ENCODE data around the gene POLD4. TPM values are rescaled to one million over a fixed set of nuclear protein-coding genes. Genes with fewer than 3 reads are reported as not detected.

POLD4 gene
- total RNA-seq (2022; extraction: Qiagen RNA extraction; ENCODE audit: low read depth), result 209 to 247 TPM (median 230 TPM) in 5 replicates

GRCh38 chr11:67353317-67354074, at the start of gene POLD4:
TSS of gene POLD4 (minus strand) at chr11:67353546. CDS start at chr11:67353399, 147 bp downstream.

GRCh38 chr11:67401495-67402191, 48.3 kb upstream of the POLD4 start, which contains the start of gene PPP1CA:
TSS of gene PPP1CA (minus strand) at chr11:67401858. CDS start at chr11:67401782, 76 bp downstream.

GRCh38 chr11:67391304-67392182, 38.2 kb upstream of the POLD4 start, which contains the start of gene RAD9A:
TSS of gene RAD9A (plus strand) at chr11:67391986. CDS start at chr11:67392045, 59 bp downstream.

GRCh38 chr11:67372993-67373647, 19.8 kb upstream of the POLD4 start, which contains the start of gene CLCF1:
TSS of gene CLCF1 (minus strand) at chr11:67373598. CDS start at chr11:67373539, 59 bp downstream.

GRCh38 chr11:67303132-67303834, 50.1 kb downstream of the POLD4 start, which contains the start of gene SSH3:
TSS of gene SSH3 (plus strand) at chr11:67303530. CDS start at chr11:67303626, 96 bp downstream.

Other genes with a start within 250 kb of the POLD4 start
- gene KDM2A, start 234.3 kb downstream of the POLD4 start, total RNA-seq (2022; extraction: Qiagen RNA extraction; ENCODE audit: low read depth), result 45.7 to 54.3 TPM (median 52.4 TPM) in 5 replicates
- gene GRK2, start 87.1 kb downstream of the POLD4 start, total RNA-seq (2022; extraction: Qiagen RNA extraction; ENCODE audit: low read depth), result 30.0 to 41.0 TPM (median 37.7 TPM) in 5 replicates
- 21.2 to 28.1 TPM (median 25.4 TPM) in 5 replicates for gene ANKRD13D, start 64.2 kb downstream of the POLD4 start, total RNA-seq (2022; extraction: Qiagen RNA extraction; ENCODE audit: low read depth)
- gene SSH3, start 50.0 kb downstream of the POLD4 start, total RNA-seq (2022; extraction: Qiagen RNA extraction; ENCODE audit: low read depth), result 18.0 to 27.2 TPM (median 24.5 TPM) in 5 replicates
- gene CLCF1, start 20.1 kb upstream of the POLD4 start, total RNA-seq (2022; extraction: Qiagen RNA extraction; ENCODE audit: low read depth), result 42.5 to 51.9 TPM (median 46.1 TPM) in 5 replicates
- gene RAD9A, start 38.4 kb upstream of the POLD4 start, total RNA-seq (2022; extraction: Qiagen RNA extraction; ENCODE audit: low read depth), result 23.8 to 40.0 TPM (median 33.5 TPM) in 5 replicates
- 265 to 309 TPM (median 294 TPM) in 5 replicates for gene PPP1CA, start 48.3 kb upstream of the POLD4 start, total RNA-seq (2022; extraction: Qiagen RNA extraction; ENCODE audit: low read depth)
- gene TBC1D10C, start 50.5 kb upstream of the POLD4 start, total RNA-seq (2022; extraction: Qiagen RNA extraction; ENCODE audit: low read depth), result 0.07 to 0.12 TPM (median 0.07 TPM) in 3 of 5 replicates, not detected in the others
- gene CARNS1, start 62.1 kb upstream of the POLD4 start, total RNA-seq (2022; extraction: Qiagen RNA extraction; ENCODE audit: low read depth), result 0.14 to 0.53 TPM (median 0.18 TPM) in 5 replicates
- 44.4 to 52.3 TPM (median 44.9 TPM) in 5 replicates for gene RPS6KB2, start 74.9 kb upstream of the POLD4 start, total RNA-seq (2022; extraction: Qiagen RNA extraction; ENCODE audit: low read depth)
- gene PTPRCAP, start 84.1 kb upstream of the POLD4 start, total RNA-seq (2022; extraction: Qiagen RNA extraction; ENCODE audit: low read depth), result 0.22 to 0.36 TPM (median 0.30 TPM) in 5 replicates
- 53.5 to 63.8 TPM (median 58.1 TPM) in 5 replicates for gene CORO1B, start 89.9 kb upstream of the POLD4 start, total RNA-seq (2022; extraction: Qiagen RNA extraction; ENCODE audit: low read depth)
- 0.06 TPM in 1 of 5 replicates, not detected in the others for gene GPR152, start 99.2 kb upstream of the POLD4 start, total RNA-seq (2022; extraction: Qiagen RNA extraction; ENCODE audit: low read depth)
- not detected in 5 replicates for gene CABP4, start 101.8 kb upstream of the POLD4 start, total RNA-seq (2022; extraction: Qiagen RNA extraction; ENCODE audit: low read depth)
- gene TMEM134, start 115.7 kb upstream of the POLD4 start, total RNA-seq (2022; extraction: Qiagen RNA extraction; ENCODE audit: low read depth), result 49.3 to 60.6 TPM (median 56.9 TPM) in 5 replicates
- 45.8 to 54.0 TPM (median 47.4 TPM) in 5 replicates for gene AIP, start 129.5 kb upstream of the POLD4 start, total RNA-seq (2022; extraction: Qiagen RNA extraction; ENCODE audit: low read depth)
- gene PITPNM1, start 151.8 kb upstream of the POLD4 start, total RNA-seq (2022; extraction: Qiagen RNA extraction; ENCODE audit: low read depth), result 45.3 to 66.7 TPM (median 53.3 TPM) in 5 replicates
- gene CDK2AP2, start 154.6 kb upstream of the POLD4 start, total RNA-seq (2022; extraction: Qiagen RNA extraction; ENCODE audit: low read depth), result 67.0 to 103 TPM (median 89.2 TPM) in 5 replicates
- gene CABP2, start 169.9 kb upstream of the POLD4 start, total RNA-seq (2022; extraction: Qiagen RNA extraction; ENCODE audit: low read depth), result not detected in 5 replicates
- 1,469 to 1,648 TPM (median 1,554 TPM) in 5 replicates for gene GSTP1, start 230.3 kb upstream of the POLD4 start, total RNA-seq (2022; extraction: Qiagen RNA extraction; ENCODE audit: low read depth)